SU-DHL-6 (cell line): ENCODE results near the gene SYT7.

Experiments used
- H2AFZ ChIP-seq: fragments of 200-600 bp; sonication (generic); 2 replicates; pipeline ENCODE4 v1.6.1; 2014; ENCODE audit warnings: low read depth, mild to moderate bottlenecking, moderate library complexity, mixed read lengths, antibody characterized with exemption, low read length; ENCODE audit not compliant: severe bottlenecking
- H3F3A ChIP-seq: fragments of 200-600 bp; shearing (Covaris generic); 2 replicates; pipeline ENCODE4 v1.6.0; 2016; ENCODE audit warnings: antibody characterized with exemption, mild to moderate bottlenecking; ENCODE audit not compliant: insufficient read depth
- H3K27ac ChIP-seq: fragments of 200-600 bp; sonication (generic); 2 replicates; pipeline ENCODE4 v1.5.1; 2016; ENCODE audit warnings: low read depth, mild to moderate bottlenecking, low read length, moderate library complexity, mixed read lengths
- H3K27me3 ChIP-seq: fragments of 200-600 bp; sonication (generic), shearing (Covaris generic); 2 replicates; pipeline ENCODE4 v1.6.0; 2014; ENCODE audit warnings: mild to moderate bottlenecking, low read length
- H3K36me3 ChIP-seq: fragments of 200-600 bp; sonication (generic); 2 replicates; pipeline ENCODE4 v1.6.1; 2014; ENCODE audit warnings: mild to moderate bottlenecking, low read length, mixed read lengths
- H3K4me2 ChIP-seq: fragments of 300-600, 200-600 bp; shearing (Covaris generic), sonication (generic); 2 replicates; pipeline ENCODE4 v1.6.0; 2014; ENCODE audit warnings: low read length, low read depth, mild to moderate bottlenecking; ENCODE audit not compliant: poor library complexity, severe bottlenecking
- H3K4me3 ChIP-seq: fragments of 200-600 bp; sonication (generic); 2 replicates; pipeline ENCODE4 v1.5.1; 2014; ENCODE audit warnings: antibody characterized with exemption, low read length, mild to moderate bottlenecking, mixed read lengths; ENCODE audit not compliant: insufficient read depth, poor library complexity, severe bottlenecking
- H3K79me2 ChIP-seq: fragments of 200-600 bp; sonication (generic); 2 replicates; pipeline ENCODE4 v1.6.1; 2014; ENCODE audit warnings: mild to moderate bottlenecking, low read length, moderate library complexity; ENCODE audit not compliant: insufficient read depth
- H3K9ac ChIP-seq: fragments of 200-600 bp; sonication (generic); 2 replicates; pipeline ENCODE4 v1.7.0; 2014; ENCODE audit warnings: mild to moderate bottlenecking, low read length
- H3K9me2 ChIP-seq: fragments of 200-600 bp; sonication (generic); replicated peaks from 2 replicates; pipeline ENCODE4 v1.6.1; 2014; ENCODE audit warnings: low read length; ENCODE audit not compliant: insufficient read depth
- H3K9me3 ChIP-seq: fragments of 200-600 bp; sonication (generic); 2 replicates; pipeline ENCODE4 v1.6.1; 2014; ENCODE audit warnings: low read length, mixed read lengths; ENCODE audit not compliant: insufficient read depth
- H4K20me1 ChIP-seq: fragments of 200-600 bp; sonication (generic); 2 replicates; pipeline ENCODE4 v1.6.1; 2014; ENCODE audit warnings: low read depth, mild to moderate bottlenecking, antibody characterized with exemption, low read length, moderate library complexity, mixed read lengths
- CTCF ChIP-seq: fragments of 200-600 bp; sonication (generic); IDR thresholded peaks from one replicate; pipeline ENCODE4 v1.5.1; 2017; ENCODE audit warnings: antibody characterized with exemption, mild to moderate bottlenecking, low read length, moderate library complexity; ENCODE audit not compliant: insufficient read depth, poor library complexity, severe bottlenecking
- EZH2phosphoT487 ChIP-seq: fragments of 200-600 bp; sonication (generic), shearing (Covaris generic); conservative IDR thresholded peaks from 2 replicates; pipeline ENCODE4 v1.6.1; 2018; ENCODE audit warnings: mild to moderate bottlenecking, antibody characterized with exemption, low read length, moderate library complexity, mixed read lengths

SYT7 gene

GRCh38 chr11:61609980-61610366 is 29.1 kb upstream of the SYT7 start:
- H3K27me3 ChIP-seq, result no peaks in the 10 kb centered on the region
- H2AFZ ChIP-seq, result no peak overlapping the region
- no peaks in the 10 kb centered on the region for H3K9me2 ChIP-seq
- no peaks in the 10 kb centered on the region for H4K20me1 ChIP-seq
- H3K9me3 ChIP-seq, result no peaks in the 10 kb centered on the region
- H3K9ac ChIP-seq, result no peak overlapping the region
- no peak for TF ChIP-seq EZH2phosphoT487
- H3K79me2 ChIP-seq, result no peaks in the 10 kb centered on the region
- H3K4me3 ChIP-seq, result no peak overlapping the region
- H3K36me3 ChIP-seq, result no peaks in the 10 kb centered on the region
- no peak overlapping the region for H3K4me2 ChIP-seq
- no peak overlapping the region for H3K27ac ChIP-seq
- no peaks in the 10 kb centered on the region for H3F3A ChIP-seq

- Histone ChIP-seq H3K9me3 (no peaks in the 10 kb centered on the region), H3K36me3 (no peaks in the 10 kb centered on the region), H3K27me3 (no peaks in the 10 kb centered on the region), H3K9me2 (no peaks in the 10 kb centered on the region), H3K27ac (no peak overlapping the region), H3K4me3 (no peak overlapping the region), H2AFZ (no peak overlapping the region), H3K79me2 (no peaks in the 10 kb centered on the region), H3K9ac (no peak overlapping the region), H3F3A (no peaks in the 10 kb centered on the region), H4K20me1 (no peaks in the 10 kb centered on the region), H3K4me2 (no peak overlapping the region)
- TF ChIP-seq EZH2phosphoT487 (no peak), CTCF (no peak)
These were observed 28.4 kb upstream of the SYT7 start for GRCh38 chr11:61609000-61609979.

- H3K9me2 ChIP-seq, result no peaks in the 10 kb centered on the region
- H3K36me3 ChIP-seq, result no peaks in the 10 kb centered on the region
- no peak overlapping the region for H2AFZ ChIP-seq
- H3K79me2 ChIP-seq, result no peaks in the 10 kb centered on the region
- no peaks in the 10 kb centered on the region for H3F3A ChIP-seq
- H4K20me1 ChIP-seq, result no peaks in the 10 kb centered on the region
- H3K4me2 ChIP-seq, result no peak overlapping the region
- no peak overlapping the region for H3K27ac ChIP-seq
- no peaks in the 10 kb centered on the region for H3K9me3 ChIP-seq
- H3K4me3 ChIP-seq, result no peak overlapping the region
- no peaks in the 10 kb centered on the region for H3K27me3 ChIP-seq
- no peak for TF ChIP-seq EZH2phosphoT487
- no peak for TF ChIP-seq CTCF
- H3K9ac ChIP-seq, result no peak overlapping the region
These were observed 27.2 kb upstream of the SYT7 start for GRCh38 chr11:61607920-61608599.
